HUES6 (cell line): Measurements from ENCODE around the gene MED27.

Experiments used
- H3K27ac ChIP-seq: 2 replicates; pipeline ENCODE4 v1.7.0; 2013; ENCODE audit warnings: low read depth, mild to moderate bottlenecking, low read length, inconsistent platforms
- H3K27me3 ChIP-seq: 2 replicates; pipeline ENCODE4 v1.6.1; 2013; ENCODE audit warnings: low read length; ENCODE audit not compliant: control insufficient read depth, insufficient read depth
- H3K36me3 ChIP-seq: 2 replicates; pipeline ENCODE4 v1.6.1; 2013; ENCODE audit warnings: low read length; ENCODE audit not compliant: control insufficient read depth, insufficient read depth
- H3K4me1 ChIP-seq: 2 replicates; pipeline ENCODE4 v1.6.1; 2013; ENCODE audit warnings: low read length; ENCODE audit not compliant: control insufficient read depth, insufficient read depth
- H3K4me3 ChIP-seq: 2 replicates; pipeline ENCODE4 v1.5.1; 2013; ENCODE audit warnings: low read depth, low read length
- H3K9ac ChIP-seq: one replicate; pipeline ENCODE4 v1.6.1; 2013; ENCODE audit warnings: mild to moderate bottlenecking, low read length
- H3K9me3 ChIP-seq: 2 replicates; pipeline ENCODE4 v1.6.1; 2013; ENCODE audit warnings: low read depth, low read length; ENCODE audit not compliant: control insufficient read depth, insufficient read depth

Gene MED27

GRCh38 chr9:131875828-131876485, 203.7 kb downstream of the MED27 start:
- peaks cover 4% of the 10 kb centered on the region; the same call in 1 of the 2 replicates for H3K36me3 ChIP-seq
- no peak overlapping the region for H3K27ac ChIP-seq
- H3K27me3 ChIP-seq = no peaks in the 10 kb centered on the region
- H3K9ac ChIP-seq = no peak overlapping the region
- no peak overlapping the region for H3K4me3 ChIP-seq
- H3K9me3 ChIP-seq = no peaks in the 10 kb centered on the region
- peaks cover 3% of the 10 kb centered on the region for H3K4me1 ChIP-seq

DNA sequence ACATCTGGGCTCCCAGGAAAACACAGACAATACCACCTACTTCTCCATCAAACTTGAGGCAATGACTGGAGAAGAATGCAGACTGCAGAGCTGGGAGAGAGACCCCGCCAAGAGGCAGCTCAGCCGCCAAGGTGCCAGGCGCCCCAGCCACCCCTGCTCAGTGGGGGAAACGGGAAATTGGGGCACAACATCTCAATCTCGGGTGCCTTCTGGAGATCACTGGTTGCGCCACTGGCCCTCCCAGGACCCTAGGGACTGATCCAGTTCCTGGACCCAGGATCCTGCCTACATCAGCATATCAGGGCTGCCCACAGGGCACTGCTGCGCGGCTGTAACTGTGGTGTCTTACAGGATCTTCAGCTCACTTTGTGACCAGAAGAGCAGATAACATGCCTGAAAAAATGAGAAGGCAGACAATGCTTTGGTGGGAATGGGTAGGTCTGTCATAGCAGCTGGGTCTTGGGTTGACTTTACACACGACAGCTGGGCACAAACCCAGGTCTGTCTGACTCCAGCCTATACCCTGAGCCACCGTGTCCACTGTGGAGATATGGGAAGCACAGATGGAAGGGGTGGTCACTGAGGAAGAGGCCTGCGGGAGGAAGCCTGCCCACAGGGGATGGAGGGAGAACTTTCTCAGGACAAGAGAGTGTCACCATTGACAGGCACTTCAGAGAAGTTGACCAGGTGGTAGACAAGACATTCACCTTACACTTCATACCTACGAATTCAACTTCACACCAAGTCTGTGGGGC, 204.6 kb downstream of the MED27 start:
- no peaks in the 10 kb centered on the region for H3K27me3 ChIP-seq

DNA sequence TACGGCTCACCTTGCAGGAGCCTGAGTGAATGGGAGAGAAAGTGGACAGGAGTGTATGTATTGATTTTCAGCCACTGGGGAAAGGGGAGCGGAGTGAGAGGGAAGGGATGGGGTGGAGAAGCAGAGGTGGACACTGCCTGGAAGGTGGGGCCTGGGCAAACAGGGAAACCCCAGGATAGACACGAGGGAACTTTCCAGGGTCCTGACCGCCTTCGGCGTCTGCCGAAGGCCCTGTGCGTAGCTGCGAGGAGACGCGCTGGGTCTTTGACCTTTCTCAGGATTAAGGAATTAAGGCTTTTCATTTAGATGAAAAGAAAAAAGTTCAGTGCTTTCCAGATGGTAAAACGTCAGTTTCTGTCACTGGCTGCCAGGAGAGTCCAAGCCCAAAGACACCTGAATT, 205.2 kb downstream of the MED27 start:
- Histone ChIP-seq H3K27me3 (no peaks in the 10 kb centered on the region), H3K4me3 (no peak overlapping the region), H3K4me1 (peaks cover 8% of the 10 kb centered on the region), H3K27ac (no peak overlapping the region), H3K9ac (no peak overlapping the region), H3K36me3 (peaks cover 2% of the 10 kb centered on the region; the same call in 1 of the 2 replicates), H3K9me3 (no peaks in the 10 kb centered on the region)

More for the DNA sequence above, 204.6 kb downstream of the MED27 start:
- Histone ChIP-seq H3K36me3 (peaks cover 4% of the 10 kb centered on the region; the same call in 1 of the 2 replicates), H3K27ac (no peak overlapping the region), H3K9me3 (no peaks in the 10 kb centered on the region), H3K4me1 (peaks cover 1% of the 10 kb centered on the region), H3K4me3 (no peak overlapping the region), H3K9ac (no peak overlapping the region)

DNA sequence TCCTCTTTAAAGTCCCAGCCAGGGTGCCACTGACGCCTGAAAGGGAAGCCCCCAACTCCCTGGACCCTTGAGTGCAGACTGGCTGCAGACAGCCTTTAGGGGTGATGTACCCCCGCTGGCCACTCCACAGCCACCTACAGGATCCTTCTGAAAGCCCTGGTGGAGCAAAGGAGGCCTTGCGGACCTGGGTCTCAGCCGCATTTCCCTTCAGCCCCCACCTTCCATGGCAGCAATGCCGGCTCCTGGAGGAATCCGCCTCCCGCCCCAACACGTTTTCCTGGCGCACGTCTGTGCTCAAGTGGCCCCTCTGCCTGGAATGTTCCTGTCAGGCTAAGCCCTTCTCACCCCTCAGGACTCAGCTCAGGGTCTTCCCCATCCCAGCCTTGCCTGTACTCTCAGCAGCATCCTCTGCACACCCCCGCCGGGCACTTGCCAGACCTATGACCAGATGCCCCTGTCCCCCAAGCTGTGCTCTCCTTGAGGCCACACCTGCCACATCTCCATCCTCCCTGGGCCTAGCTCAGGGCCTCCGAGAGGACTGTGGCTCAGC, 205.7 kb downstream of the MED27 start:
- no peak overlapping the region for H3K27ac ChIP-seq
- H3K9me3 ChIP-seq = no peaks in the 10 kb centered on the region

GRCh38 chr9:131873335-131873734, 206.3 kb downstream of the MED27 start:
- H3K27ac ChIP-seq = no peak overlapping the region
- no peak overlapping the region for H3K4me3 ChIP-seq
- H3K27me3 ChIP-seq = no peaks in the 10 kb centered on the region
- H3K4me1 ChIP-seq = peaks cover 17% of the 10 kb centered on the region
- H3K36me3 ChIP-seq = no peaks in the 10 kb centered on the region
- H3K9me3 ChIP-seq = no peaks in the 10 kb centered on the region
- no peak overlapping the region for H3K9ac ChIP-seq

More for the DNA sequence above, 205.7 kb downstream of the MED27 start:
- H3K27me3 ChIP-seq = no peaks in the 10 kb centered on the region
- no peaks in the 10 kb centered on the region for H3K36me3 ChIP-seq
- no peak overlapping the region for H3K4me3 ChIP-seq
- no peak overlapping the region for H3K9ac ChIP-seq
- H3K4me1 ChIP-seq = peaks cover 11% of the 10 kb centered on the region

DNA sequence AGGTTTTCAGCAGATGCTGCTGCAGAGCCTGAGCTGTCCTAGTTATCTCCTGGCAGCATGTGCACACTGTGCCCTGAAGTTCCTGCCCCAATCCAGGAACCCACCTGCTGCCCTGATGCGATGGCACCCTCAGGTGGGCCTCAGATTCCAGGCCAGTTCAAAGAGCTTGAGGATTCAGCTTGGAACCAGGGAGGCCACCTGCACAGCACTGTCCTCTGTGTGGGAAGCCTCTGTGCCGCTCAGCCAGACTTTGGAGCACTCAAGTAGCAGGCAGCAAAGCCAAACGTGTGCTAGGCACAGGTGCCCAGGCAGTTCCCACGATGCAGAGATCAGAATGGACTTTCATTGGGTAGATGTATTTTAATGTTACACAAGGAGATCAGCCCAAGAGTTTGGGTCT, 207.0 kb downstream of the MED27 start:
- H3K4me1 ChIP-seq = peaks cover 17% of the 10 kb centered on the region
- H3K27ac ChIP-seq = no peak overlapping the region
- no peaks in the 10 kb centered on the region for H3K27me3 ChIP-seq
- no peak overlapping the region for H3K9ac ChIP-seq
- H3K36me3 ChIP-seq = no peaks in the 10 kb centered on the region
- H3K9me3 ChIP-seq = no peaks in the 10 kb centered on the region
- H3K4me3 ChIP-seq = no peak overlapping the region

- H3K9ac ChIP-seq = no peak overlapping the region
Measured at GRCh38 chr9:131872006-131872405, 207.7 kb downstream of the MED27 start.

DNA sequence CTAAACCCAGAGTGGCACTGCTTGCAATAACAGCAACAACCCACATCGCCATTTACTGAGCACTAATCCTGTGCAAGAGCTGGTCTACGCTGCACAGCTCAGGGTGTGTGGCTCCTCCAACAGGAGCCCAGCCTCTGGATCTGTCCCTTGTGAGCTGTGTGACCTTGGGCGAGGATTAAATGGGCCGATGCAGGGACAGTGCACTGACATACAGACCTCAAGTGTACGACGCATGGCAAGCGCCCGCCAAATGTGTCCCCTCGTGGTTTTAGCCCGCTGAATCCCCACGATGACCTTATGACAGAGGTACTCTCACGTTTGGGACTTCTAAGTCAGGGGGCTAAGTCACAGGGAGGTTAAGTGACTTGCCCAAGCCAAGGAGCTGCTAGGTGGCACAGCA, 209.5 kb downstream of the MED27 start:
- no peak overlapping the region for H3K27ac ChIP-seq
- peaks cover 17% of the 10 kb centered on the region for H3K4me1 ChIP-seq
- H3K27me3 ChIP-seq = no peaks in the 10 kb centered on the region
- no peak overlapping the region for H3K4me3 ChIP-seq
- no peak overlapping the region for H3K9ac ChIP-seq
- no peaks in the 10 kb centered on the region for H3K9me3 ChIP-seq
- H3K36me3 ChIP-seq = no peaks in the 10 kb centered on the region

More at GRCh38 chr9:131872006-131872405, 207.7 kb downstream of the MED27 start:
- Histone ChIP-seq H3K4me1 (peaks cover 17% of the 10 kb centered on the region), H3K36me3 (no peaks in the 10 kb centered on the region), H3K4me3 (no peak overlapping the region), H3K27me3 (no peaks in the 10 kb centered on the region), H3K9me3 (no peaks in the 10 kb centered on the region), H3K27ac (no peak overlapping the region)

DNA sequence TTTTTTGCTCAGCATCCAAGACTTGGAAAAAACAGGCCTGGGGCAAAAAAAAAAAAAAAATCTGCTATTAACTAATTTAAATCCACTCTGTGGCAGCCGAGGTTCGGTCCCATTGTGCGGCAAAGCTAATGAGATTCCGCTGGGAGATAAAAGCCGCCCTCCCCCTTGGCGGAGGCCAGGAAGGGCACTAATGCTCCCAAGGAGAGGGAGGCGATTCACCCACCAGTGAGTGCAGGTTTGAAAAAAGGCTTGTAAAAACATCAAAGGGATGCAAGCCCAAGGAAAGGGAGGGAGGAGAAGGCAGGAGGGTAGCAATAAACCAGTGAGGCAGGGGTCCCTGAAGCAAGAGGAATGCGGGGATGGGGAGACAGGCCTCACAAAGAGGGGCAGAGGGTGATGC, 210.3 kb downstream of the MED27 start:
- no peak overlapping the region for H3K4me3 ChIP-seq
- no peak overlapping the region for H3K27ac ChIP-seq
- no peak overlapping the region for H3K9ac ChIP-seq
- no peaks in the 10 kb centered on the region for H3K36me3 ChIP-seq
- H3K9me3 ChIP-seq = no peaks in the 10 kb centered on the region
- H3K27me3 ChIP-seq = no peaks in the 10 kb centered on the region
- H3K4me1 ChIP-seq = peaks cover 17% of the 10 kb centered on the region

DNA sequence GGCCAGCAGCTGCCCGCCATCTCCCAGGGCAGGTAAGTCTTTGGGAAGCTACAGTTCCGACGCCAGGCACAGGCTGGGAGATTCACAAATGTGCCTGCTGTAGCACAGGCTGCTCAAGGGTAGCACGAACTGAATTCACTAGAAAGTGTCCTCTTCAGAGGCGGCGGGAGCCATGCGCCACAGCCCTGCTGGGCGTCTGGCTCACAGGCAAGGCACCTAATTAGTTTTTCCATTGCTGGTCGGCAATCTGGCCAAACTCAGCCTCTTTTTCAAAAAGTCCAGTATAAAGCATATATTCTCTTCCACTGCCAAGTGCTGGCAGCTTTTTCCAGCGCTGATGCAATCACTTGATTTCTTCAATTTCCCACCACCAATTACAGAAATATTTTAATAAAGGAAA, 210.9 kb downstream of the MED27 start:
- Histone ChIP-seq H3K4me3 (no peak overlapping the region), H3K9me3 (no peaks in the 10 kb centered on the region), H3K27ac (no peak overlapping the region), H3K9ac (no peak overlapping the region), H3K27me3 (no peaks in the 10 kb centered on the region), H3K4me1 (peaks cover 17% of the 10 kb centered on the region), H3K36me3 (no peaks in the 10 kb centered on the region)

DNA sequence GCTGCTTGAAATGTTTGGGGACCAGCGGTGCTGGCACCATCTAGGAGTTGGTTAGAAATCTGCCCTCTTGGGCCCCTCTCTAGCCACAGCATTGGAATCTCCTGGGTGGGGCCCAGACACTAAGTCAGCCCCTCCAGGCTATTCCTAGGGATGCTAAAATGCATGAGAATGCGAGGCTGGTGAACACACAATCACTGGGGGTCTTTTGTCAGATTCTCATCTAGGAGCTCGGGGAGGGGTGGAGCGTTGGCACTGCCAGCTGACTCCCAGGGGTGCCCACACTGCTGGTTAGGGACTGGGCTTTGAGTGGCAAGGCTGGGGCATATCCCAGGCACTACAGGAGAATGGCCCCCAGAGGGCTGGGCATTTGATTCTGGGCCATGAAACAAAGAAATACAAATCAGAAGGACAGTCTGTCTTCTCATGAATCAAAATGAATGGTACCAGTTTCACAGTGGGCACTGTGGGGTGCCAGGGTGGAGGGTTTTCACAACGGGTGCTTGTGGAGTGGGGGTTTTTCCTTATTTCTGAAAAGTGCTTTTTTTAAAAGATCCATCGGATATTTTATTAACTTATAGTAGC, 212.0 kb downstream of the MED27 start:
- Histone ChIP-seq H3K9ac (no peak overlapping the region), H3K4me3 (no peak overlapping the region), H3K27me3 (no peaks in the 10 kb centered on the region), H3K4me1 (peaks cover 17% of the 10 kb centered on the region), H3K36me3 (no peaks in the 10 kb centered on the region), H3K9me3 (no peaks in the 10 kb centered on the region), H3K27ac (no peak overlapping the region)
